Osteocyte (in vitro differentiated cells): ENCODE data around the gene CWC25. TPM values are rescaled to one million over a fixed set of nuclear protein-coding genes. Genes with fewer than 3 reads are reported as not detected.
"Not testable (repeated sequence)": the region's sequence is repeated elsewhere in the genome, so short reads cannot be mapped to it uniquely, and the experiment has no call there.

Experiments
- DNase-seq: peaks from one replicate; pipeline ENCODE4 v3.0.0; 2021; ENCODE audit warnings: mixed read lengths; ENCODE audit not compliant: unreplicated experiment; ENCODE audit errors: extremely low spot score
- H3K27ac Mint-ChIP-seq: one replicate; pipeline ENCODE4 v1.8.0; 2021; ENCODE audit warnings: mild to moderate bottlenecking, mixed read lengths; ENCODE audit not compliant: unreplicated experiment
- H3K27me3 Mint-ChIP-seq: one replicate; pipeline ENCODE4 v1.8.0; 2021; ENCODE audit warnings: mixed read lengths; ENCODE audit not compliant: unreplicated experiment
- H3K36me3 Mint-ChIP-seq: one replicate; pipeline ENCODE4 v1.8.0; 2021; ENCODE audit warnings: mixed read lengths; ENCODE audit not compliant: unreplicated experiment
- H3K4me1 Mint-ChIP-seq: one replicate; pipeline ENCODE4 v1.8.0; 2021; ENCODE audit warnings: mixed read lengths; ENCODE audit not compliant: unreplicated experiment
- H3K4me3 Mint-ChIP-seq: one replicate; pipeline ENCODE4 v1.8.0; 2021; ENCODE audit warnings: mild to moderate bottlenecking, moderate library complexity, mixed read lengths; ENCODE audit not compliant: unreplicated experiment
- H3K9me3 Mint-ChIP-seq: one replicate; pipeline ENCODE4 v1.8.0; 2021; ENCODE audit warnings: mixed read lengths; ENCODE audit not compliant: unreplicated experiment
- CTCF ChIP-seq: fragments of 200-600 bp; sonication (generic); IDR thresholded peaks from 2 replicates; pipeline ENCODE4 v1.5.0; 2021; ENCODE audit warnings: antibody characterized with exemption, mild to moderate bottlenecking, moderate library complexity
- total RNA-seq: library from RNA; stranded (reverse); gene quantifications from 2 replicates; pipeline ENCODE4 v1.2.1, GENCODE V29; 2021

CWC25 gene
- total RNA-seq, 1 donor from 2014 or later = 17.2 TPM

DNA sequence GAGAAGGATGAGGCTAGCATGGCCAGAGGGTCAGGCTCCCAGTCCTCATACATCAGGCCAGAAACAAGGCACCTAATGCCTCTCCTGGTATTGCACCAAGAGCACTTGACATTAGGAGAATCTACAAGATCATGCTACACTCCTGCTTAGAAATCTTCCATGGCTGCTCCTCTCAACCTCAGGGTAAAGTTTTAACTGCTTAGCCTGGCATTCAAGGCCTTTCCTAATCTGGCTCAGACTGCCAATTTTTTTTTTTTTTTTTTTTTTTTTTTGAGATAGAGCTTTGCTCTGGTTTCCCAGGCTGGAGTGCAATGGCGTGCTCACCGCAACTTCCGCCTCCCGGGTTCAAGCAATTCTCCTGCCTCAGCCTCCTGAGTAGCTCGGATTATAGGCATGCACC is 34.0 kb downstream of the CWC25 start:
- peak overlapping the region; percentile 35 for H3K27ac Mint-ChIP-seq
- H3K4me1 Mint-ChIP-seq = peaks cover 28% of the 10 kb centered on the region
- no peaks in the 10 kb centered on the region for H3K27me3 Mint-ChIP-seq
- peaks cover 14% of the 10 kb centered on the region for H3K36me3 Mint-ChIP-seq
- no peak overlapping the region for H3K4me3 Mint-ChIP-seq
- no peaks in the 10 kb centered on the region for H3K9me3 Mint-ChIP-seq
- no peak for TF ChIP-seq CTCF
- no peak for DNase-seq

DNA sequence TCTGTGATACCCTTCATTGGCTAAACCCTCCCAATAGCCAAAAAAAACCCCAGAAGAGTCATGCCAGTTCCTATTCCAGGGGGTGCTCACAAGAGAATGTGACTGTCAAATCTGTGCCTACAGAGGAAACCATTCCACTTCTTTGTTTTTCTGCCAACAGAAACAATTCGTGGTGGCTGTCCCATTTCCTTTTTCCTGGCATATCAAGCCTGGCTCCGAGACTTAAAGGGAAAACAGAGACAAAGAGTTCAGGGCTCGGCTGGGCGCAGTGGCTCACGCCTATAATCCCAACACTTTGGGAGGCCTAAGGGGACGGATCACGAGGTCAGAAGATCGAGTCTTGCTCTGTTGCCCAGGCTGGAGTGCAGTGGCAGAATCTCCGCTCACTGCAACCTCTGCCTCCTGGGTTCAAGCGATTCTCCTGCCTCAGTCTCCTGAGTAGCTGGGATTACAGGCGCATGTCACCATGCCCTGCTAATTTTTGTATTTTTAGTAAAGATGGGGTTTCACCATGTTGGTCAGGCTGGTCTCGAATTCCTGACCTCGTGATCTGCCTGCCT is 34.9 kb downstream of the CWC25 start:
- not testable (repeated sequence) for H3K4me3 Mint-ChIP-seq, H3K9me3 Mint-ChIP-seq, DNase-seq, H3K27me3 Mint-ChIP-seq
- peak overlapping the region; percentile 52 for H3K27ac Mint-ChIP-seq
- H3K4me1 Mint-ChIP-seq = peaks cover 26% of the 10 kb centered on the region
- peaks cover 17% of the 10 kb centered on the region for H3K36me3 Mint-ChIP-seq

- no peaks in the 10 kb centered on the region for H3K27me3 Mint-ChIP-seq
- H3K4me3 Mint-ChIP-seq = no peak overlapping the region
- peak overlapping the region; percentile 52 for H3K27ac Mint-ChIP-seq
- DNase-seq = no peak
- H3K9me3 Mint-ChIP-seq = no peaks in the 10 kb centered on the region
- H3K4me1 Mint-ChIP-seq = peaks cover 26% of the 10 kb centered on the region
- peaks cover 21% of the 10 kb centered on the region for H3K36me3 Mint-ChIP-seq
- no peak for TF ChIP-seq CTCF
These were observed 35.9 kb downstream of the CWC25 start for GRCh38 chr17:38789185-38789584.

DNA sequence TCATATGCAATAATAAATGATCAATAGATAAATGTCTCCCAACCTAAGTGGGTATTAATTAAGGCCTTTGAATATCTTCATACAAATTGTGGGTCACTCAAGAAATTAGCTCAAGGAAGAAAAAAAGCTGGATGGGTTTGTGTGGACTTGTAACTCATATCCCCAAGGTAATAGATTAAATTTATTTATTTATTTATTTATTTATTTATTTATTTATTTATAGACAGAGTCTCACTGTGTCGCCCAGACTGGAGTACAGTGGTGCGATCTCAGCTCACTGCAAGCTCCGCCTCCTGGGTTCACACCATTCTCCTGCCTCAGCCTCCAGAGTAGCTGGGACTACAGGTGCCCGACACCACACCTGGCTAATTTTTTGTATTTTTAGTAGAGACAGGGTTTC is 37.1 kb downstream of the CWC25 start:
- H3K4me1 Mint-ChIP-seq = peaks cover 26% of the 10 kb centered on the region
- H3K4me3 Mint-ChIP-seq, H3K27me3 Mint-ChIP-seq, H3K27ac Mint-ChIP-seq, DNase-seq, H3K9me3 Mint-ChIP-seq: not testable (repeated sequence)
- H3K36me3 Mint-ChIP-seq = peaks cover 24% of the 10 kb centered on the region

DNA sequence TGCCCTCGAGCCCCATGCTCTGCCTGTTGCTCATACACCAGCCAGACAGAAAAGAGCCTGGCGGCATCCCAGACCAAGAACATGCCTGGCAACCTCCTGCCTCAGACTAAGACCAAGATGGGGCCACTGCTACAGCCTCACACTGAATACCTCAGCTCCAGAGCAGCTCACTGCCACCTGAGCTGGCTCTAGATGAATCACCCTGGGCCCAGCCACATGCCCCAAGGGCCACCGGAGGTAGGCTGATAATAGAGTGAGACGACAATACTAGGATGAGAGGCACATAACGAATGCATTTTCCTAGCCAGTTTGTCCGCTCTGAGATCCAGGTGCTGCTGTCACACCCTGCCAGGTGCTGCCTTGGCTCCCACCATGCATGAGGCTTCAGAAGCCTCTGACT is 38.7 kb downstream of the CWC25 start:
- Mint-ChIP-seq H3K27me3 (no peaks in the 10 kb centered on the region), H3K27ac (no peak overlapping the region), H3K9me3 (no peaks in the 10 kb centered on the region), H3K36me3 (peaks cover 18% of the 10 kb centered on the region), H3K4me1 (peaks cover 26% of the 10 kb centered on the region), H3K4me3 (no peak overlapping the region)
- TF ChIP-seq CTCF = no peak
- no peak for DNase-seq

GRCh38 chr17:38783227-38783626 is 41.9 kb downstream of the CWC25 start:
- H3K4me1 Mint-ChIP-seq = no peaks in the 10 kb centered on the region
- no peak overlapping the region for H3K4me3 Mint-ChIP-seq
- H3K9me3 Mint-ChIP-seq = no peaks in the 10 kb centered on the region
- H3K27me3 Mint-ChIP-seq = no peaks in the 10 kb centered on the region
- peaks cover 37% of the 10 kb centered on the region for H3K36me3 Mint-ChIP-seq
- H3K27ac Mint-ChIP-seq = no peak overlapping the region
- no peak for TF ChIP-seq CTCF
- no peak for DNase-seq
